Measurements from ENCODE around the gene LYPD6B.

- TF ChIP-seq CTCF (conservative IDR thresholded peaks at IDR 0.05) (no peak), ZFX (IDR thresholded peaks at IDR 0.05) (no peak)
These were observed 41.6 kb downstream of the LYPD6B start for GRCh38 chr2:149080099-149080498.

Measured in C4-2B (cell line).